Progenitor cell of endocrine pancreas (in vitro differentiated cells): ENCODE data around the gene GFRA1. TPM values are rescaled to one million over a fixed set of nuclear protein-coding genes. Genes with fewer than 3 reads are reported as not detected.

ENCODE experiments used
- DNase-seq: peaks from one replicate; pipeline ENCODE4 v3.0.0; 2021; ENCODE audit warnings: low spot score; ENCODE audit not compliant: unreplicated experiment
- H3K27ac Mint-ChIP-seq: 2 replicates; pipeline ENCODE4 v1.8.0; 2021; ENCODE audit warnings: mild to moderate bottlenecking, moderate library complexity, mixed read lengths
- H3K27me3 Mint-ChIP-seq: 2 replicates; pipeline ENCODE4 v1.8.0; 2021; ENCODE audit warnings: mixed read lengths
- H3K36me3 Mint-ChIP-seq: 2 replicates; pipeline ENCODE4 v1.8.0; 2022; ENCODE audit warnings: mixed read lengths; ENCODE audit not compliant: insufficient read depth
- H3K4me1 Mint-ChIP-seq: 2 replicates; pipeline ENCODE4 v1.8.0; 2021; ENCODE audit warnings: low read depth, mixed read lengths
- H3K4me3 Mint-ChIP-seq: 2 replicates; pipeline ENCODE4 v1.8.0; 2021; ENCODE audit warnings: low read depth, mild to moderate bottlenecking, moderate library complexity, mixed read lengths
- H3K9me3 Mint-ChIP-seq: 2 replicates; pipeline ENCODE4 v1.8.0; 2021; ENCODE audit warnings: low read depth, mixed read lengths
- CTCF ChIP-seq: fragments of 200-600 bp; sonication (generic); IDR thresholded peaks from one replicate; pipeline ENCODE4 v1.5.0; 2021; ENCODE audit warnings: antibody characterized with exemption, mild to moderate bottlenecking; ENCODE audit not compliant: unreplicated experiment
- total RNA-seq: library from RNA; stranded (reverse); gene quantifications from 2 replicates; pipeline ENCODE4 v1.2.1, GENCODE V29; 2021

GFRA1 gene
- total RNA-seq, 1 donor from 2014 or later: 8.7 TPM

DNA sequence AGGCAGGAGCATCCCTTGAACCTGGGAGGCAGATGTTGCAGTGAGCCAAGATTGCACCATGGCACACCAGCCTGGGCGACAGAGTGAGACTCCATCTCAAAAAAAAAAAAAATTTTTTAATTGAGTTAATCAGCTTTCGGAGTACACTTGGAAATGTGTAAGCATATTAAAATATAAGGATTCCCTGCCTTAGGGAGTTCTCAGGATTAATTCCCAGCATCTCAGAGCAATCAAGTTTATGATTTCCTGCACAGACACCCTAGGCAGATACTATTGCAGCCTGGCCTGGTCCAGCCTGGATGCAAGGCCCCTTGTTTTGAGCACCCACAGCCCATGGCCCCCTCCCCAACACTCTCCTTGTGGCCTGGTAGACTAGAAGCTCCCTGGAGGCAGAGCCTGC lies 39.8 kb downstream of the GFRA1 start:
- DNase-seq: no peak
- no peak for TF ChIP-seq CTCF
- peaks cover 20% of the 10 kb centered on the region for H3K4me1 Mint-ChIP-seq
- H3K4me3 Mint-ChIP-seq: no peak overlapping the region
- H3K9me3 Mint-ChIP-seq: peaks cover 3% of the 10 kb centered on the region
- H3K27ac Mint-ChIP-seq: no peak overlapping the region
- H3K36me3 Mint-ChIP-seq: no peaks in the 10 kb centered on the region
- peaks cover 35% of the 10 kb centered on the region for H3K27me3 Mint-ChIP-seq

DNA sequence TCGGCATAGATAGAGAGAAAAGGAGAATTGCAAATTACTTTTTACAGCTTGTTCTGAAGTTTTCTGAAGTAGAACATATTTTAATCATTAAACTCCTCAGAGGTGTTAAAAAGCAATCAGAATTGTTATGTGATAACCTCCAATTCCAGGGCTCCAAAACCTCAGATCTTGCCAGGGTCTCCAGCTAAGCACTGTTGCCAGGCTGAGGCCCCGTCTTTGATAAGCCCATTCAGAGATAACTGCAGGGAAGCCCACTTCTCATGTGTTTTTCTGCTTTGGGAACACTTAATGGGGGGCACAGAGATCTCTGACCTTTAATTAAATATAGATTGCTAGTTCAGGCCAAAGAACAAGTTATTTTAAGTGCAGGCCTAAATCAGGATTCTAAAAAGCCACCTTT lies 40.4 kb downstream of the GFRA1 start:
- no peak overlapping the region for H3K27ac Mint-ChIP-seq
- H3K9me3 Mint-ChIP-seq: peaks cover 3% of the 10 kb centered on the region
- peaks cover 14% of the 10 kb centered on the region for H3K4me1 Mint-ChIP-seq
- no peaks in the 10 kb centered on the region for H3K36me3 Mint-ChIP-seq
- peaks cover 38% of the 10 kb centered on the region for H3K27me3 Mint-ChIP-seq
- no peak overlapping the region for H3K4me3 Mint-ChIP-seq
- no peak for TF ChIP-seq CTCF
- DNase-seq: no peak

DNA sequence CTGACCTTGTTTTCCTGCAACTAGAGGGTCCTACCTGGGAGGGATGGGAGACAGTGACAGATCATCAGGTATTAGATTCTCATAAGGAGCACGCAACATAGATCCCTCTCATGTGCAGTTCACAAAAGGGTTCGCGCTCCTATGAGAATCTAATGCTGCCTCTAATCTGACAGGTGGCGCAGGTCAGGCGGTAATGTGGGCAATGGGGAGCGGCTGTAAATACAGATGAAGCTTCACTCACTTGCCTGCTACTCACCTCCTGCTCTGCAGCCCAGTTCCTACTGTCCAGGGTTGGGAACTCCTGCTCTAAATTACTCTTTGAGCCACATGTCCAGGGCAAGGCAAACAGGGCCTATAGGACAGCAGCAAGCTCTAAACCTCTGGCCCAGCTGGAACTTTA lies 46.2 kb downstream of the GFRA1 start:
- Mint-ChIP-seq H3K4me1 (peaks cover 2% of the 10 kb centered on the region), H3K27me3 (peaks cover 24% of the 10 kb centered on the region), H3K9me3 (no peaks in the 10 kb centered on the region), H3K27ac (no peak overlapping the region), H3K4me3 (no peak overlapping the region), H3K36me3 (no peaks in the 10 kb centered on the region)
- TF ChIP-seq CTCF: no peak
- no peak for DNase-seq

- no peak for DNase-seq
- Mint-ChIP-seq H3K9me3 (no peaks in the 10 kb centered on the region), H3K27ac (no peak overlapping the region), H3K4me3 (no peak overlapping the region), H3K27me3 (peaks cover 19% of the 10 kb centered on the region), H3K4me1 (peaks cover 7% of the 10 kb centered on the region), H3K36me3 (no peaks in the 10 kb centered on the region)
- TF ChIP-seq CTCF: no peak
Observed at GRCh38 chr10:116226053-116226452, 47.0 kb downstream of the GFRA1 start.

- no peaks in the 10 kb centered on the region for H3K9me3 Mint-ChIP-seq
- H3K27me3 Mint-ChIP-seq: peaks cover 3% of the 10 kb centered on the region
- no peak for DNase-seq
- H3K27ac Mint-ChIP-seq: no peak overlapping the region
- TF ChIP-seq CTCF: no peak
- H3K4me3 Mint-ChIP-seq: no peak overlapping the region
- peaks cover 14% of the 10 kb centered on the region for H3K4me1 Mint-ChIP-seq
- H3K36me3 Mint-ChIP-seq: no peaks in the 10 kb centered on the region
Observed at GRCh38 chr10:116223289-116223688, 49.7 kb downstream of the GFRA1 start.
